Ovary (tissue), 9 donors: ENCODE data around the gene CFAP100. TPM values are rescaled to one million over a fixed set of nuclear protein-coding genes. Genes with fewer than 3 reads are reported as not detected.

Experiments
- DNase-seq, 5 donors: peaks; one replicate each; pipeline ENCODE4 v3.0.0-alpha.2; 2019 to 2020
- H3K27ac ChIP-seq, 2 donors: fragments of 200-600 bp; one replicate each; pipeline versions ENCODE4 v1.5.1 to v1.8.0; 2019 to 2022
- H3K27me3 ChIP-seq: fragments of 200-600 bp; one replicate; pipeline ENCODE4 v1.8.0; 2022
- H3K36me3 ChIP-seq: fragments of 200-600 bp; sonication (generic); one replicate; pipeline ENCODE4 v1.5.1; 2019
- H3K4me1 ChIP-seq: one replicate; pipeline ENCODE4 v1.8.1; 2013; ENCODE audit warnings: mild to moderate bottlenecking, moderate library complexity; ENCODE audit not compliant: insufficient read depth
- H3K4me3 ChIP-seq: fragments of 200-600 bp; sonication (generic); one replicate; pipeline ENCODE4 v1.5.1; 2017
- H3K9me3 ChIP-seq, 2 donors: fragments of 200-600 bp in 1 of 2; sonication (generic) in 1 of 2; one replicate each; pipeline versions ENCODE4 v1.5.1 to v1.8.1; 2013 to 2019; ENCODE audit warnings: mild to moderate bottlenecking in 1 of 2, moderate library complexity in 1 of 2
- EP300 ChIP-seq: sonication (generic); formaldehyde crosslinking; IDR thresholded peaks from one replicate; pipeline ENCODE4 v1.6.1; 2017; ENCODE audit warnings: antibody characterized with exemption
- POLR2A ChIP-seq: fragments of 450-650 bp; IDR thresholded peaks from one replicate; pipeline ENCODE4 v1.6.1; 2017; ENCODE audit warnings: antibody characterized with exemption, mild to moderate bottlenecking, moderate library complexity
- WGBS, 3 donors: extraction: QIAGEN DNeasy Blood & Tissue Kit in 1 of 3; methylation state at CpG; one replicate each; pipeline versions ENCODE4 v1.1.5 to v1.1.7; 2013 to 2017; 5-methylcytosine and 5-hydroxymethylcytosine counted together
- intact Hi-C, 4 donors: fragments of 100-400 bp; cut with DNase I; formaldehyde crosslinking; loops; one replicate each; pipeline versions ENCODE4 v1.11.0 to v1.15.1; 2022 to 2023
- polyA plus RNA-seq, 2 donors: library from polyadenylated mRNA; stranded (reverse); fragments of 200-250 nt in 1 of 2; fragments of 350-450 nt in 1 of 2; fragmentation: Illumina TruSeq in 1 of 2; extraction: RNeasy Lipid Tissue Mini Kit (QIAGEN cat#74804) in 1 of 2; gene quantifications; one replicate each; pipeline ENCODE4 v1.2.3, GENCODE V29; 2013 to 2014
- total RNA-seq, 7 donors: library from RNA; depleted of rRNA in 2 of 7; stranded (reverse); fragments of >200 nt in 2 of 7; fragmentation: NEBNext Ultra II Directional in 3 of 7; extraction: Animal tissue kit (Norgen Biotek cat#: 25700) in 3 of 7; gene quantifications; one replicate each; pipeline versions ENCODE4 v1.1.0 to v1.2.4, GENCODE V29; 2016 to 2023
- TF ChIP-seq, protein P1 (sequence below), 3 donors: fragments of 450-650 bp in 2 of 3; fragments of 200-600 bp in 1 of 3; IDR thresholded peaks; one replicate each; pipeline versions ENCODE4 v1.5.1 to v1.8.0; 2016 to 2022; ENCODE audit warnings: antibody characterized with exemption in 3 of 3, mild to moderate bottlenecking in 1 of 3
- donor health status: DM: no; HTN: no; CAD: no; lungs with moderate emphysema.
- donor health status: DM: no; HTN: no; CAD: no.
- donor health status: Bipolar disorder and iron deficiency.
- donor health status: DM: yes; HTN: yes; CAD: no.
- donor health status: DM: no; HTN: no; CAD: no.
- donor health status: DM: yes; HTN: yes; CAD: no.

CFAP100 gene
- total and polyA plus RNA-seq, 9 donors, result 0.06 to 21.3 (median 1.6) TPM; not detected in 3

DNA sequence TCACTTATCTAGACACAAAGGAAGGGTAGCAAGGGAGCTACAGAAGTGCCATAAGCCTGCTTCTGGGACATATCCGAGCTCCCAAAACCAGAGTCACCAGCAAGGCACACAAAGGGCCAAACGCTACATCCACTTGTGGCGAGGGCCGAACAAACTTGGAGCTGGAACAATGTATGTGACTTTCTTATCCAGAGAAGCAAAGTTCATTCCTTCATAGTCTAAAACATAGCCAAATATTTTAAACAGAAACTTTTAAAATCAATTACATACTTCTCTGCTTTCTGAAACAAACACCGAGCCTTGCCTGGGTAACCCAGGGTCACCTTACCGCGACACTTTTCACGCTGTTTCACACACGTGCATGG, 65.0 kb downstream of the CFAP100 start:
- Histone ChIP-seq H3K4me1 (peaks cover 4% of the 10 kb centered on the region), H3K27ac (no peak overlapping the region), H3K27me3 (no peaks in the 10 kb centered on the region), H3K9me3 (no peaks in the 10 kb centered on the region), H3K4me3 (no peak overlapping the region), H3K36me3 (no peaks in the 10 kb centered on the region)
- TF ChIP-seq, protein P1, sequence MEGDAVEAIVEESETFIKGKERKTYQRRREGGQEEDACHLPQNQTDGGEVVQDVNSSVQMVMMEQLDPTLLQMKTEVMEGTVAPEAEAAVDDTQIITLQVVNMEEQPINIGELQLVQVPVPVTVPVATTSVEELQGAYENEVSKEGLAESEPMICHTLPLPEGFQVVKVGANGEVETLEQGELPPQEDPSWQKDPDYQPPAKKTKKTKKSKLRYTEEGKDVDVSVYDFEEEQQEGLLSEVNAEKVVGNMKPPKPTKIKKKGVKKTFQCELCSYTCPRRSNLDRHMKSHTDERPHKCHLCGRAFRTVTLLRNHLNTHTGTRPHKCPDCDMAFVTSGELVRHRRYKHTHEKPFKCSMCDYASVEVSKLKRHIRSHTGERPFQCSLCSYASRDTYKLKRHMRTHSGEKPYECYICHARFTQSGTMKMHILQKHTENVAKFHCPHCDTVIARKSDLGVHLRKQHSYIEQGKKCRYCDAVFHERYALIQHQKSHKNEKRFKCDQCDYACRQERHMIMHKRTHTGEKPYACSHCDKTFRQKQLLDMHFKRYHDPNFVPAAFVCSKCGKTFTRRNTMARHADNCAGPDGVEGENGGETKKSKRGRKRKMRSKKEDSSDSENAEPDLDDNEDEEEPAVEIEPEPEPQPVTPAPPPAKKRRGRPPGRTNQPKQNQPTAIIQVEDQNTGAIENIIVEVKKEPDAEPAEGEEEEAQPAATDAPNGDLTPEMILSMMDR (IDR thresholded peaks at IDR 0.05), result no peak
- no peak for TF ChIP-seq POLR2A
- no peak for TF ChIP-seq EP300
- WGBS, 3 donors, result 48 to 83% (median 61%) methylated on average over 9 of the region's 9 CpGs
- intact Hi-C loops, result no loop called here
- peak in 1 of 5 donors; percentile 5 for DNase-seq

DNA sequence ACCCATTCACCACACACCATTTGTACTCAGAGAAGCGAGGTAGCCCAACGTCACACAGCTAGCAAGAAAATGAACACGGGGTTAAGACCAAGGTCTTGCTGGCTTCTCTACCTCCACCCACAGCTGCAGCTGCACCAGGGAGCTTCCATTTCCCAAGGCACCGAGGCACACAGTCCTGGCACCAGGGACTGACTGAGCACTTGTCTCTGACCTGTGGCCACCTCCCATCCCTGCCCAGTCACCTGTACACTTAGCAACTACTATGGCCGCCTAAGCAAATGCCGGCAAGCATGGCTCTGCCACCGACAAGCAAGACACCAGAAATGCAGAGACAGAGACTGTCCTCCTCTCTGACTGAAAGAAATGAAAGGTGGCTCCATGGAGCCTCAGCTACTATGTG, 65.7 kb downstream of the CFAP100 start:
- TF ChIP-seq EP300, result no peak
- TF ChIP-seq POLR2A, result no peak
- TF ChIP-seq, protein P1 (IDR thresholded peaks at IDR 0.05), result no peak
- H3K36me3 ChIP-seq, result no peaks in the 10 kb centered on the region
- H3K27me3 ChIP-seq, result no peaks in the 10 kb centered on the region
- WGBS, 3 donors, result 70 to 86% (median 81%) methylated on average over 7 of the region's 7 CpGs
- H3K27ac ChIP-seq, result no peak overlapping the region
- no peak overlapping the region for H3K4me3 ChIP-seq
- intact Hi-C loops, result no loop called here
- no peaks in the 10 kb centered on the region for H3K9me3 ChIP-seq
- DNase-seq, result peak in 1 of 5 donors; percentile 5
- H3K4me1 ChIP-seq, result peaks cover 4% of the 10 kb centered on the region

DNA sequence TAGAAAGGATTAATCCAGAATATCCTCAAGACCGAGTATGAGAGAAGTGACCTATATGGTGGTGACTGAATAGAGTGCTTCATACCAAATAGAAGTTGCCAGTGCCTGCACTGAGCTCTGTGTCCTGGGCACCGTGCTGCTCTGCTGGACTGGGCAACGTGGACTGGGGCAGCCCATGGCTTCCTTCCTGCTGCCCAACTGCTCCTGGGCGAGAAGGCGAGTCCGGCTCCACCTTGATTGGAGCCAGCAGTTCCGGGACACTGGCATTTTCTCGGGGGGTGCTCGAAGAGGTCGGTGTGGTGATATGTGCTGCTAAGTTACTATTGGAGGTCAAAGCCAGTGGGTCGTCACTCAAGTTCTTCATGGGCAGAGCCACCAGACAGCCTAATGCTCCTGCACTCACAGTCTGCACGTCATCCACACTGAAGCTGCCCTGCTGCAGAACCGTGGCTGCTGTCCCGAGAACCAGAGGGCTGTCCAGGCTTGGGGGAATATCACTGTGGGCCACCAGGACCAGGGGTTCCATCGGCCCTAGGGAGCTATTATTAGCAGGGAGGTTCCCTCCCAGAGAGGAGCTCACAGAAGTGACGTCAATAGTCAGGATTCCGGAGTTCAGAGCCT, 66.9 kb downstream of the CFAP100 start:
- TF ChIP-seq POLR2A, result no peak
- TF ChIP-seq EP300, result no peak
- TF ChIP-seq, protein P1 (IDR thresholded peaks at IDR 0.05), result no peak
- Histone ChIP-seq H3K36me3 (no peaks in the 10 kb centered on the region), H3K4me1 (peaks cover 4% of the 10 kb centered on the region), H3K9me3 (no peaks in the 10 kb centered on the region), H3K4me3 (no peak overlapping the region), H3K27ac (no peak overlapping the region), H3K27me3 (no peaks in the 10 kb centered on the region)
- peak in 2 of 5 donors; percentile 5 to 9 for DNase-seq
- intact Hi-C loops, result no loop called here
- WGBS, 3 donors, result 86 to 88% (median 87%) methylated on average over 15 to 17 of the region's 17 CpGs

DNA sequence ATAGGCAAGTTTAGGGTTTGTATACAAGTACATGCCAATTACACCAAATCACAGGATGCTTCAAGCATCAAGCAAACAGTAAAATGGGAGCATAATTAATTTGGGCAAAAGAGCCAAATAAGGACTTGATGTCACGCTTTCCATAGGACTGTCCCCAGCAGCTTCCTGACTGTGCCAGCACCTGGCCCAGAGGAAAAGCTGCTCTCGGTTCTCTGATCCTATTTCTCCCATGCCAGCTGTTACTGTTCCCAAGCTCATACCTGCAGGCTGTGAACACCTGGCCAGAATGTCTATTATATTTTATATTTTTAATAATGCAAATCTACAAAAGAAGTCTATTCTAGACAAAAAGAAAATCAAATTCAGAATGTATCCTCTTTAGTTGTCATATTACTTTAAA, 68.8 kb downstream of the CFAP100 start:
- Histone ChIP-seq H3K27ac (no peak overlapping the region), H3K4me1 (peaks cover 4% of the 10 kb centered on the region), H3K27me3 (no peaks in the 10 kb centered on the region), H3K4me3 (no peak overlapping the region), H3K9me3 (no peaks in the 10 kb centered on the region), H3K36me3 (no peaks in the 10 kb centered on the region)
- intact Hi-C loops, result no loop called here
- TF ChIP-seq POLR2A, result no peak
- TF ChIP-seq, protein P1 (IDR thresholded peaks at IDR 0.05), result no peak
- TF ChIP-seq EP300, result no peak
- WGBS, 3 donors, result 95 to 98% (median 96%) methylated on average over 2 of the region's 2 CpGs
- no peak for DNase-seq
